Measurements from ENCODE around the gene PACS2.
"Not testable (repeated sequence)": the region's sequence is repeated elsewhere in the genome, so short reads cannot be mapped to it uniquely, and the experiment has no call there.

PACS2 gene

GRCh38 chr14:105333020-105333490 lies 18.5 kb downstream of the PACS2 start:
- no peak for DNase-seq (ENCODE audit: low read depth)

GRCh38 chr14:105333613-105334364 lies 19.2 kb downstream of the PACS2 start:
- DNase-seq (ENCODE audit: low read depth) = no peak

GRCh38 chr14:105334383-105335230 lies 20.1 kb downstream of the PACS2 start:
- no peak for DNase-seq (ENCODE audit: low read depth)

GRCh38 chr14:105335231-105335542 lies 20.6 kb downstream of the PACS2 start:
- not testable (repeated sequence) for DNase-seq (ENCODE audit: low read depth)

GRCh38 chr14:105335735-105336476 lies 21.4 kb downstream of the PACS2 start:
- no peak for DNase-seq (ENCODE audit: low read depth)

- no peak for DNase-seq (ENCODE audit: low read depth)
Measured at GRCh38 chr14:105336477-105337287, 22.1 kb downstream of the PACS2 start.

DNA sequence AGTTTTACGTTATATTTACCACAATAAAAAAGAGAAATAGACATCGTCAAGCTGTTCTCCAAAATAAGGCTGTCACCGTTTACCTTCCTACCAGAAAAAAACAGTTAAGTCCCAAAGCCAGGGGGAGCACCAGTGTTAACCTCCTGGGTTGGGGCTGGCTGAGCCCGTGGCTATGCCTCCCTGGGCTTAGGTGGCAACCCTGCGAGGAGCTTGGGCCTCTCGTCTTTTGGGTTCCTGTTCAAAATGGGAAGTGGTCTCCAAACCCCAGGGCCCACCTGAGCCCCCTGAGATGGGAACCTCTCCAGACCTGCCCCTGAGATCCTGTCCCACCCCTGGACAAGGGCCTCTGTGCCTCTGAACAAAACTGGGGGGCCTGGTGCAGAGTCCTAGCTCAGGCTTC lies 22.9 kb downstream of the PACS2 start:
- no peak for DNase-seq (ENCODE audit: low read depth)

GRCh38 chr14:105337966-105338741 lies 23.6 kb downstream of the PACS2 start:
- no peak for DNase-seq (ENCODE audit: low read depth)

DNA sequence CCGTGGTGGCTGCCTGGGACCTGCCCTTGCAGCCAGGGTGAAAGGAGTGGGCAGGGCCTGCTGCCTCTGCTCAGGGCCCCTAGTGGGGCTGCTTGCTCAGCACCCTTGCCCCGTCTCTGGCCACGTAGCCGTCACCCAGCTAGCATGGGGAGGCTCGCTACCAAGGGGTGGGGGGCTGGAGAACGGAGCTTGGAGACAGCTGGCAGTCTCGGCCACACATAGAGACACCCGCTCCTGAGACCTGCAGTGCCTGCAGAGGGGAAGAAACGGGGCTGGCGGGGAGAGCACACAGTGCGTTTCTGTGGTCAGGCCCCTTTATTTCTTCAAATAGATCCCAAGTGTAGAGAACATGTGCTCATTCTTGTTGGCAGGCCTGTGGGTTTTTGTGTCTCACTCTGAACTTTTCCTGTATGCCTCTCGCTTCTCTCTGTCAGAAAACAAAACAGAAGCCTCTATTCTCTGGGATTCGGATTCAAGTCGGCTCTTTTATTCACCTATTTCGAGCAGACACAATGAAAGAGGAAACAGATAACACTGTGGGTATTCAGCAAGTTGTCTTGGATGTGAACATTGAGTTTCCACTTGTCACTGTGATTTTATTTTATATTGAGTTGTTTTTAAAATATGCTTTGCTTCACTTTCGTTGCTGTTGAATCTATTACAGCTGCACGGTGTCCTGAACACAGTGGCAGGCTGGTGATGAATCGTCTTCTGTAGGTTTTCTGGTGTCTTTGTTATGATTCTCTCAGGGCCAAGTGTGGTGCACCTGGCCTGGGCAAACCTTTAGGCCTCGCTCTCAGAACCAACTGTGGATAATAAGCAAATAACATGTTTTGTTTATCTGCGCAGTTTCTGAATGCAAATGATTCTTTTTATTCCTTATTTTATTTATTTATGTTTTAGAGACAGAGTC lies 26.5 kb downstream of the PACS2 start:
- DNase-seq (ENCODE audit: low read depth) = no peak

DNA sequence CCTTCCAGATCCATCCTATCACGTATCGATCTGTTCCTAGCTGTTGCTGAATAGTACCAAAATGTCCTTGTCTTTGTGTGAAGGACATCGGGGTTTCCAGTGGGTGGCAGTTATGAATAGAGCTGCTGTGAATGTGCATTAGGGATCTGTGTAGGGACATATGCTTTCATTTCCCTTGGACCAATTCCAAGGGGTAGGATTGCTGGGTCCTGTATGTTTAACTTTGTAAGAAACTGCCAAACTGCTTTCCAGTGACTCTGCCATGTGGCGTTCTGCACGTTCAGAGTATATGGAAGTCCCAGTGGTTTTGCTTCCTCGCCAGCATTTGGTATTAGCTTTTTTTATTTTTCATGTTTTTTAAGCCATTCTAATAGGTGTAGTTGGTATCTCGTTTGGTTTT lies 28.6 kb downstream of the PACS2 start:
- no peak for DNase-seq (ENCODE audit: low read depth)

DNA sequence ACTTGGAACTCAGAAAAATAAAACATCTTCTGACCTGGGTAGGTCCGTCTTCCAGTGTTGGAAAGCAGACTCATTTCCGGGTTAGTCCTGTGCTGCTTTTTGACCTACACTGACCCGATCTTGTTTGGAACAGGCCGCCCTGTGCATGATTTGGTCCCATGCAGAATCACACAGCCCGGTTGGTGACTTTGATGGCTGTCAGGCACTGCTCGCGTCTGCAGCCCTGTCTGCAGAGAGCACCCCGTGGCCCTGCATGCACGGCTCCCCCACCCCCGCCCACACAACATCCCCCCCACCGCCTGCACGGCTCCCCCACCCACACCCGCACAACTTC lies 31.6 kb downstream of the PACS2 start:
- no peak for DNase-seq (ENCODE audit: low read depth)

DNA sequence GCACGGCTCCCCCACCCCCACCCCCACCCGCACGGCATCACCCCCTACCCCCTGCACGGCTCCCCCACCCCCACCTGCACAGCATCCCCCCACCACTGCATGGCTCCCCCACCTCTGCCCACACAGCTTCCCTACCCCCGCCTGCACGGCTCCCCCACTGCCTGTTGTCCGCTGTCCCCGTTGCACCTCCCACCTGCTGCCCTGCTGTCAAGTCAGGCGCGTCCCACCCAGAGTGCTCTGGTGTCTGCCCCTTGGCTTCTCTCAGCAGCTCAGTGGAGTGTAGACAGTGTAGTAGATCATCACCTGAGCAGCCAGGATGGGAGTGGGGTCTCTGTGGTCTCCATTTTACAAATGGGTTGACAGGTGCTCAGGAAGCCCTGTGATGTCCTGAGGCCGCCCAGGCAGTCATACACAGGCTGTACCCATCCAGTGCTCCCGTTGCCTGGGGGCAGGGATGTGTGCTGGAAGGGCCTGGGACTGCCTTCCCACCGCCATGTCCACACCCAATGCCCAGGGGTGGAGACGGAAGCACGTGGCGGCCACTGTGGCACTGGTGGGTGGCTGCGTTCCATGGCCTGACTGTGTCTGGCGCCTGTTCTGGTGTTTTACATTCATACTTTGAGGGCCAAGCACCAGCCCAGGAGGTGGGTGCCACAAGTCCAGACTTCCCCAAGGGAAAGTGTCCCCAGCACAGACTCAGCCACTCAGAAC lies 32.5 kb downstream of the PACS2 start:
- no peak for DNase-seq (ENCODE audit: low read depth)

DNA sequence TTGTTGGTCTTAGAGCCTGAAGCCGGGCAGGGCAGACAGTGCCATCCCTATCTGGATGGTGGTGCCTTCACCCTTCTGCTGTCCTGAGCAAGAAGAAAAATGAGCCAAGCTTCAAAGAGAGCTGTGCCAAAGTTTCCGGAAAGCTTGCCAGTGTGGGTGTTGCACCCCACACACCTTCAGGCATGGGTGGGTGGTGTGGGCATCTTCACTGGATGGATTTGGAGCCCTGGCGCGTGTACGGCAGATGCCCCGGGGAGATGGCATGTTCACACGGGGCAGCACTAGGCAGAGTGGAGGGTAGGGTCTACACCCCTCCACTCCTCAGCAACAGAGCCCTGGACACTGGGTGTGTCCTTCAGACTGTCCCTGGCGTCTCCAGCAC lies 33.0 kb downstream of the PACS2 start:
- no peak for DNase-seq (ENCODE audit: low read depth)

DNA sequence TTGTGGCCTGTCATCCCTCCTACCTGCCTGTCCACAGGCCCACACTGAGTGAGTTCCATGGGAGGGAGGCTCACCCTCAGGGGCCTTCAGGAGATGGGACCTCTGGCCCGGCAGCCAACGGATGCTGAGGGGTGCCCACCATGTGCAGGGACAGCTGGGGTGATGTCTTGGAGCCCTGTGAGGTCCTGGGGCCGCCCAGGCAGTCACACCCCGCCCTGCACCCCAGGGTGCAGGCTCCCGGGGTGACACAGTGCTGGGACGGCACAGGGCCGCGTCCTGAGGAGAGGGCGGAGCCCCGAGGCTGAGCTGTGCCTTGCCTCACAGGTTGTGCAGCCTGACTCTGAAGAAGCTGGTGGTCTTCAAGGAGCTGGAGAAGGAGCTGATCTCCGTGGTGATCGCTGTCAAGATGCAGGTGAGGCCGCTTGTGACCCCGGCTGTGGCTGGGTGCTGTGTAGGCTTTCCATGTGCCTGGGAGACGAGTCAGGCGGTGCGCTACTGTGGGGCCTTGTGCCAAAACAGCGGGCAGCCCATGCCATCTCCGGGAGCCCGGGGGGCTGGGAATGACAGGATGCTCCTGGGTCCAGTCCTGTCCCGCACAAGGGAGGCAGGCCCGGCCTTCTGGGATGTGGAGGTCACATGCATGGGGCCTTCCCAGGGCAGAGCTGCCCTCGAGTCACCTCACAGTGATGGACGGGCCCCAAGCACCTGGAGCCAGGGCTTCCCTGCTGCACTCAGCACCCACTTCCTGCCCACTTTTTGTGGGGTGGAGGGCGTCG lies 33.8 kb downstream of the PACS2 start:
- DNase-seq (ENCODE audit: low read depth) = no peak

DNA sequence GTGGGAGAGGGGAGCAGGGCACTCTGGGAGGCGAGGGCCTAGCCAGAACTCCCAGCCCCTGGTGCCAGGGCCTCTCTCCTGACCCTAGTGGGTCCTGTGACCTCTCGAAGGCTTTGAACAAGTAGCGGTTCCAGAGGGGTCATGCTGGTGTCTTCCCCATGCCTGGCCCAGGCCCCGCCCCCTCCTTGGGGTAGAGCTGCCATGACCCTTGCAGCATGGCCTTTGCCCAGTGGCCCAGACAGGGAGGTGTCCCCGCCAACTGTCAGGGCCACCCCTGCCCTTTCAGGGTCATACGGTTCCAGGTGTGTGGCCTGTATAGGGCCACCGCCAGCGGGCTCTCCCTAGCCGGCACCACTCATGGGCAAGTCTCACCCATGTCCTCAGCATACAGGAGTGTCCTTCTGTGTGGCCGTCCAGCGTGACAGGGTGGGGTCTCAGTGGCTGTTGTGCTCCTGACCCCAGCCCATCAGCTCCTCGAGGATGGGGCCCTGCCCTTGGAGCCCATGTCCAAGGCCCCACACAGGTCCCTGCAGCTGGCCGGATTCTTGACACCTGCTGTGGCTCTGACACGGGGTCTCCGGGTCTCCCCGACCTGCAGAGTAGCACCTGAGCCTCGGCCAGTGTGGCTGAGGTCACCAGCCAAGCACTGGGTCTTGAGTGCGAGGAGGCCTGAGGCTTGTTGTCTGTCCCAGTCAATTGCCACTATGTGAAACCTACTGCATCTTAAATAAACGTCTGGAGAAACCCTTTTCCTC lies 34.6 kb downstream of the PACS2 start:
- DNase-seq (ENCODE audit: low read depth) = no peak

DNA sequence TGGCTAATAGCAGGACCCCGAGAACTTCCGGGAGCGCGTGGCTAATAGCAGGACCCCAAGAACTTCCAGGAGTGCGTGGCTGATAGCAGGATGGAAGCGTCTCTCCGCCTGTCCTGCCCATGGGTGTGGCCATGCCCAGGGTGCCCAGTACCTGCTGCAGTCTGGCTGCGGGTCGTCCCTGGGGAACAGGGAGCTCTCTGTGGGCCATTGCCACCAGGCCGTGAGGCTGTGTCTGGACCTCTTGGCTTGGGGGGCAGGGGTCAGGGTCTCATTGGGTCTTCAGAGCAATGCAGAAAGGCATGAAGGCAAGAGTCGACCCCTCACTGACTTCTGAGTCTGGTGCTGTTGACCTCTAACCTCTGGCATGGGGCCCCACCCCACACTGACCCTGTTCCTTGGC lies 35.4 kb downstream of the PACS2 start:
- DNase-seq (ENCODE audit: low read depth) = no peak

DNA sequence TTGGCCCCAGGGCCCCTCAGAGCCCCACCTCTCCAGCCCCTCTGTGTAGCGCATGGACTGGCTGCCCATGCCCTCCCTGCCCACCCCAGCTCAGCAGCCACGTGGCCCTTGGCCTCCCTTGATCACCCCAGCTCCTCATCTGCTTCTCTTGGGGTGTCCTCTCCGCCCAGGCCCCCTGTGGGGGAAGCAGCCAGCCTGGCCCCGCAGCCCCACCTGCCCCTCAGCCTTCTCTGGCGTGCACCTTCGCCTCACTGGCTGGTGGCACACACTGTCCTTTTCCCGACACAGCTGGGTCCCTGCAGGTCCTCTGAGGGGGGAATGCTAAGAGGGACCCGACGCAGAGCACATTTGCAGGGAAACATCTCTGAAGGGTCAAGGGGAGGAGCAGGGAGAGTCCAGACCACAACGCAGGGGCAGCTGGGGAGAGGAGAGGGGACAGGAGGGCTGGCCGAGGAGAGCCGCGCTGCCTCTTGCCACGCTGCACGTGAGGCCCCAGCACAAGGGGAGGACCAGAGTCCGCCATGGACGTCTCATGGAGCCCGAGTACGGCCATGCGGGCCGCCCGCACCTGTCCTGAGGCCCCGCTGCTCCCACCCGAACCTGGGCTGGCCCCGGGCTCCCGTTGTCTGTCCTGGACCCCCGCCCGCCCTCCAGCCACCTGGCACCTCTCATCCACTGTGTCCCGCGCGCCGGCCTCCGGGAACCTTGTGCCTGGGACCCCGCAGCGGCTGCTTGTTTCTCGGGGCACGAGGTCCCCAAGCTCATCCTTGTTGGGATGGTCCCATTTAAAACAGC lies 36.1 kb downstream of the PACS2 start:
- DNase-seq (ENCODE audit: low read depth) = no peak

All from stimulated activated CD8-positive, alpha-beta memory T cell treated with anti-CD3 and anti-CD28 coated beads, Interleukin-15, amount 100 ng/mL, for 1 hour (primary cell).